Activated CD4-positive, alpha-beta T cell treated with anti-CD3 and anti-CD28 coated beads for 36 hours (primary cell): ENCODE measurements around the gene SHISA8. TPM values are rescaled to one million over a fixed set of nuclear protein-coding genes. Genes with fewer than 3 reads are reported as not detected.
"Not testable (repeated sequence)": the region's sequence is repeated elsewhere in the genome, so short reads cannot be mapped to it uniquely, and the experiment has no call there.

Experiments used
- ATAC-seq: fragments of 200-7000 bp; cut with Tn5 transposase; one replicate; pipeline ENCODE4 v1.10.0; 2021; ENCODE audit warnings: mild to moderate bottlenecking, moderate library complexity
- CTCF ChIA-PET: fragments of 350-600 bp; sonication (Branson Sonifier 250); formaldehyde crosslinking; loops from one replicate; lab custom pipeline; 2021; ENCODE audit warnings: antibody characterized with exemption; lab: Charles Lee
- POLR2A ChIA-PET: fragments of 350-600 bp; sonication (Branson Sonifier 250); formaldehyde crosslinking; loops from one replicate; lab custom pipeline; 2021; ENCODE audit warnings: antibody characterized with exemption, inconsistent platforms; lab: Charles Lee
- DNase-seq: peaks from one replicate; pipeline ENCODE4 v3.0.0-alpha.2; 2020
- H3K27ac Mint-ChIP-seq: one replicate; pipeline ENCODE4 v1.8.0; 2021; ENCODE audit warnings: mixed read lengths
- H3K27me3 Mint-ChIP-seq: one replicate; pipeline ENCODE4 v1.8.0; 2021; ENCODE audit warnings: mixed read lengths
- H3K36me3 Mint-ChIP-seq: one replicate; pipeline ENCODE4 v1.8.0; 2021; ENCODE audit warnings: low read depth, mixed read lengths
- H3K4me1 Mint-ChIP-seq: one replicate; pipeline ENCODE4 v1.8.0; 2021; ENCODE audit warnings: mixed read lengths
- H3K4me3 Mint-ChIP-seq: one replicate; pipeline ENCODE4 v1.8.0; 2021; ENCODE audit warnings: mild to moderate bottlenecking, moderate library complexity, mixed read lengths
- H3K9me3 Mint-ChIP-seq: one replicate; pipeline ENCODE4 v1.8.0; 2021; ENCODE audit warnings: low read depth, mixed read lengths
- intact Hi-C, 2 experiments: fragments of 100-400 bp; cut with DNase I in 1 of 2; cut with micrococcal nuclease in 1 of 2; formaldehyde crosslinking; loops; one replicate each; pipeline versions ENCODE4 v1.14.2 to v1.15.1; 2022 to 2024; cut with DNase I, micrococcal nuclease
- total RNA-seq, 2 experiments: library from RNA; stranded (reverse); gene quantifications; one replicate each; pipeline ENCODE4 v1.2.3, GENCODE V29; 2021

SHISA8 gene
- 1 to 10 TPM; 1.4 to 1.9 TPM for total RNA-seq

- Mint-ChIP-seq H3K27me3 (peaks cover 47% of the 10 kb centered on the region), H3K4me3 (peak within 1 kb of the TSS; percentile 33), H3K9me3 (no peaks in the 10 kb centered on the region), H3K27ac (no peak within 1 kb of the TSS), H3K36me3 (no peaks in the 10 kb centered on the region), H3K4me1 (peaks cover 29% of the 10 kb centered on the region)
- POLR2A ChIA-PET, result no interaction called here
- intact Hi-C loops, result no loop called here
- ATAC-seq, result peak; percentile 51
- peak; percentile 79 for DNase-seq
- CTCF ChIA-PET, result interaction anchor here (0.8 kb wide), 1 partner anchor 10 kb away, joined by 3 read pairs; no protein-coding TSS in a partner anchor
Observed at GRCh38 chr22:41915035-41915785, at the start of gene SHISA8. Gene SHISA8 (minus strand): TSS chr22:41915074. CDS start chr22:41914667, 407 bp downstream.

DNA sequence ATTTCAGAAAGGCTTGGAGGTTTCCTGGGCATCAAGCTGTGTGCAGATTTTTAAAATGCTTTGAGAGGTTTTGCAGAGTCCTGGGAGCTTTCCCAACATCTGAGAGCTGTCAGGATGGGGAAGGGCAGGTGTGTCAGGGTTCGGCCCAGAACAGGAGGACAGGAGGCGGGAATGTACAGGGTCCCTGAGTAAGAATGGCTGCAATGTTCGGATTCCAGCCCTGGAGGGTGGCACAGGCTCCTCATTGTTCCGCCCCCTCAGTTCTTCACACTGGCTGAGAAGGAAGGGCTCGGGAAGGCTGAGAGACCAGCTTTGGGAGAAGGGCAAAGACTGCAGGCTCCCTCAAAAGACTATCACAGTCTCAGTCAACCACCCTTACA lies 49.2 kb upstream of the SHISA8 start:
- no peaks in the 10 kb centered on the region for H3K27me3 Mint-ChIP-seq
- no peaks in the 10 kb centered on the region for H3K36me3 Mint-ChIP-seq
- H3K9me3 Mint-ChIP-seq, result no peaks in the 10 kb centered on the region
- no peak overlapping the region for H3K27ac Mint-ChIP-seq
- DNase-seq (no peak), ATAC-seq (no peak)
- CTCF ChIA-PET, result interaction anchor here (0.7 to 1.6 kb wide), 4 partner anchors 11 to 267 kb away, joined by 3 to 4 read pairs (median 3); no protein-coding TSS in a partner anchor
- no peak overlapping the region for H3K4me3 Mint-ChIP-seq
- peaks cover 5% of the 10 kb centered on the region for H3K4me1 Mint-ChIP-seq
- POLR2A ChIA-PET, result no interaction called here
- intact Hi-C loops, result no loop called here

GRCh38 chr22:41963453-41964111 lies 48.7 kb upstream of the SHISA8 start:
- no peak overlapping the region for H3K4me3 Mint-ChIP-seq
- DNase-seq (no peak), ATAC-seq (no peak)
- intact Hi-C loops, result no loop called here
- no peaks in the 10 kb centered on the region for H3K36me3 Mint-ChIP-seq
- ChIA-PET POLR2A (no interaction called here), CTCF (interaction anchor here (0.7 to 1.6 kb wide), 4 partner anchors 11 to 473 kb away, joined by 3 to 4 read pairs (median 4); no protein-coding TSS in a partner anchor)
- peaks cover 5% of the 10 kb centered on the region for H3K4me1 Mint-ChIP-seq
- no peak overlapping the region for H3K27ac Mint-ChIP-seq
- no peaks in the 10 kb centered on the region for H3K27me3 Mint-ChIP-seq
- H3K9me3 Mint-ChIP-seq, result no peaks in the 10 kb centered on the region

- Mint-ChIP-seq H3K27me3 (no peaks in the 10 kb centered on the region), H3K27ac (no peak overlapping the region), H3K9me3 (no peaks in the 10 kb centered on the region), H3K36me3 (no peaks in the 10 kb centered on the region), H3K4me3 (no peak overlapping the region), H3K4me1 (peaks cover 2% of the 10 kb centered on the region)
- CTCF ChIA-PET, result interaction anchor here (0.9 to 1.9 kb wide), 6 partner anchors 12 to 260 kb away, joined by 3 to 4 read pairs (median 4); partner anchors contain the start of gene CCDC134
- ATAC-seq (peak; percentile 25), DNase-seq (no peak)
- intact Hi-C loops, result loop anchor here in 1 of 2 experiments (1.0 kb wide), 2 partner anchors 136 to 261 kb away; no protein-coding TSS in a partner anchor
- POLR2A ChIA-PET, result no interaction called here
Observed at GRCh38 chr22:41957941-41958556, 43.2 kb upstream of the SHISA8 start.

DNA sequence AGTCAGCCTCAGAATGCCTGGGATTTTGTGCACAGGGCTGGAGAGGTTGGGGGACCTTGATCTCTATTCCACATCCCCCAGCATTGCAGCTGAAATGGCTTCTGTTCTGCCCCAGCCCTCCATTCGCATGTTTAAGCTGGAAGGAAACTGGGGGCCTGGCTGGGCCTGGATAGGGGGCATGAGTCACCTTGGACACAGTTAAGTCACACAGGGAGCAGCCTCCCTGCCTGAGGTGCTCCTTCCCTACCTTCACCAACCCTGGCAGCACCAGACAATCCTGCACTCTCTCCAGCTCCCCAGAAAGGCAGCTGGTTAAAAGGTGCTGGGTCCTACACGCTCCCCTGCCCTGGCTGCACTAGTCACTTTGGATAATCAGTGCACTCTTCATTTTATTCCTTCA lies 37.8 kb upstream of the SHISA8 start:
- POLR2A ChIA-PET, result no interaction called here
- H3K4me3 Mint-ChIP-seq, result no peak overlapping the region

GRCh38 chr22:41951898-41952474 lies 37.1 kb upstream of the SHISA8 start, which contains the start of gene SMIM45:
Gene SMIM45 (plus strand): TSS chr22:41952150.
- Mint-ChIP-seq H3K4me1 (peaks cover 25% of the 10 kb centered on the region), H3K27me3 (no peaks in the 10 kb centered on the region), H3K9me3 (no peaks in the 10 kb centered on the region), H3K36me3 (no peaks in the 10 kb centered on the region), H3K4me3 (no peak within 1 kb of the TSS), H3K27ac (no peak within 1 kb of the TSS)
- intact Hi-C loops, result no loop called here
- ATAC-seq, result no peak
- DNase-seq, result no peak
- POLR2A ChIA-PET, result no interaction called here
- CTCF ChIA-PET, result interaction anchor here (0.5 to 2.0 kb wide), 3 partner anchors 9 to 12 kb away, joined by 3 to 9 read pairs (median 3); no protein-coding TSS in a partner anchor

More for the DNA sequence above, 37.8 kb upstream of the SHISA8 start:
- Mint-ChIP-seq H3K27me3 (no peaks in the 10 kb centered on the region), H3K36me3 (no peaks in the 10 kb centered on the region), H3K4me1 (peaks cover 21% of the 10 kb centered on the region), H3K27ac (no peak overlapping the region), H3K9me3 (no peaks in the 10 kb centered on the region)
- CTCF ChIA-PET, result interaction anchor here (0.5 to 2.0 kb wide), 5 partner anchors 10 to 256 kb away, joined by 3 to 9 read pairs (median 3); no protein-coding TSS in a partner anchor
- ATAC-seq, result no peak
- intact Hi-C loops, result no loop called here
- DNase-seq, result no peak

DNA sequence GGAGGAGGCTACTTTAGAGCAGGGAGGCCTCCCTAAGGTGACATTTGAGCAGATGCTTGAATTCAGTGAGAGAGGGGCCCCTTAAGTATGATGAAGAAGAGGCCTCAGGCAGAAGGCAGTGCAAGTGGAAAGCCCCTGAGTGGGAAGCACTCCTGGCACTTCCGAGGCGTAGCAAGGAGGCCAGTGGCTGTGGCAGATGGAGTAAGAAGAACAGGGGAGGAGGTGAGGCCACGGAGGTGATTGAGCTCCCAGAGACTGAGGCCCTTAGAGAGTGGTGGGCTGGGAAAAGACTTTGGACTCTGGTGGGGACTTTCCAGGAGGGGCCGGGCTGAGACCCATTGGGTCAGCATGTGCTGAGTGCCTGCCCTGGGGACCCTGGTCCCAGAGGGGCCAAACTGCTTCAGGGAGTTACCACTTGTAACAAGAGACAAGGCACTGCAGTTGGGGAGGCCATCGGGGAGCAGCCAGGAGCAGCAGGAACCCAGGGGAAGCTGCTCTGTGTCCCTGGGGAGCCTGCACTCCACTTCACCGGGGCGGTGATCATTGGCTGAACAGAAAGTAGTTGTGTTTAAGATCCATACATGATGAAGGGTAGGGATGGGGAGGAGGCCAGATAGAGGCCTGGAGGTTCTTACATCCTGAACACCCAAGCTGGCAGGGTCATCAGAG lies 34.6 kb upstream of the SHISA8 start:
- Mint-ChIP-seq H3K9me3 (no peaks in the 10 kb centered on the region), H3K36me3 (peaks cover 16% of the 10 kb centered on the region), H3K4me3 (peak overlapping the region; percentile 31), H3K27ac (peak overlapping the region; percentile 14), H3K4me1 (peaks cover 39% of the 10 kb centered on the region), H3K27me3 (no peaks in the 10 kb centered on the region)
- DNase-seq, result no peak
- ATAC-seq, result no peak
- CTCF ChIA-PET, result interaction anchor here (1.9 kb wide), 1 partner anchor 9 kb away, joined by 5 read pairs; no protein-coding TSS in a partner anchor
- POLR2A ChIA-PET, result interaction anchor here (0.6 kb wide), 1 partner anchor 397 kb away, joined by 3 read pairs; no protein-coding TSS in a partner anchor
- intact Hi-C loops, result loop anchor here in 1 of 2 experiments (5.0 kb wide), 1 partner anchor 1312 kb away; the partner anchor contains the start of gene MRTFA

DNA sequence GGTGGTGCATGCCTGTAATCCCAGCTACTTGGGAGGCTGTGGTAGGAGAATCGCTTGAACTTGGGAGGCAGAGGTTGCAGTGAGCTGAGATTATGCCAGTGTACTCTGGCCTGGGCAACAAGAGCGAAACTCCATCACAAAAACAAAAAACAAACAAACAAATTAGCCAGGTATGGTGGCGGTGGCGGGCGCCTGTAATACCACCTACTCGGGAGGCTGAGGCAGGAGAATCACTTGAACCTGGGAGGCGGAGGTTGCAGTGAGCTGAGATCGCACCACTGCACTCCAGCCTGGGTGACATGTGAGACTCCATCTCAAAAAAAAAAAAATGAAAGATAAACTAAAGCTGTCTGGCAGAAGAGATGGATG lies 34.0 kb upstream of the SHISA8 start:
- peaks cover 43% of the 10 kb centered on the region for H3K4me1 Mint-ChIP-seq
- POLR2A ChIA-PET, H3K27me3 Mint-ChIP-seq, ATAC-seq, H3K9me3 Mint-ChIP-seq, DNase-seq: not testable (repeated sequence)
- H3K36me3 Mint-ChIP-seq, result peaks cover 20% of the 10 kb centered on the region
- H3K27ac Mint-ChIP-seq, result peak overlapping the region; percentile 14
- CTCF ChIA-PET, result interaction anchor here (1.9 kb wide), 1 partner anchor 8 kb away, joined by 5 read pairs; no protein-coding TSS in a partner anchor
- intact Hi-C loops, result loop anchor here in 1 of 2 experiments (5.0 kb wide), 1 partner anchor 1312 kb away; the partner anchor contains the start of gene MRTFA
- peak overlapping the region; percentile 31 for H3K4me3 Mint-ChIP-seq

- Mint-ChIP-seq H3K27me3 (no peaks in the 10 kb centered on the region), H3K27ac (peak overlapping the region; percentile 47), H3K4me1 (peaks cover 50% of the 10 kb centered on the region), H3K9me3 (no peaks in the 10 kb centered on the region), H3K36me3 (peaks cover 28% of the 10 kb centered on the region), H3K4me3 (peak overlapping the region; percentile 97)
- ATAC-seq, result no peak
- intact Hi-C loops, result loop anchor here in 1 of 2 experiments (5.0 kb wide), 1 partner anchor 1311 kb away; the partner anchor contains the start of gene MRTFA
- CTCF ChIA-PET, result interaction anchor here (0.6 to 1.7 kb wide), 3 partner anchors 8 to 496 kb away, joined by 3 to 4 read pairs (median 4); no protein-coding TSS in a partner anchor
- DNase-seq, result no peak
- POLR2A ChIA-PET, result interaction anchor here (2.4 kb wide), 1 partner anchor 115 kb away, joined by 15 read pairs; the partner anchor contains the start of gene SREBF2
Observed at GRCh38 chr22:41948142-41948541, 33.3 kb upstream of the SHISA8 start.
